ENCODE measurements around the gene BAX.

The BAX gene

DNA sequence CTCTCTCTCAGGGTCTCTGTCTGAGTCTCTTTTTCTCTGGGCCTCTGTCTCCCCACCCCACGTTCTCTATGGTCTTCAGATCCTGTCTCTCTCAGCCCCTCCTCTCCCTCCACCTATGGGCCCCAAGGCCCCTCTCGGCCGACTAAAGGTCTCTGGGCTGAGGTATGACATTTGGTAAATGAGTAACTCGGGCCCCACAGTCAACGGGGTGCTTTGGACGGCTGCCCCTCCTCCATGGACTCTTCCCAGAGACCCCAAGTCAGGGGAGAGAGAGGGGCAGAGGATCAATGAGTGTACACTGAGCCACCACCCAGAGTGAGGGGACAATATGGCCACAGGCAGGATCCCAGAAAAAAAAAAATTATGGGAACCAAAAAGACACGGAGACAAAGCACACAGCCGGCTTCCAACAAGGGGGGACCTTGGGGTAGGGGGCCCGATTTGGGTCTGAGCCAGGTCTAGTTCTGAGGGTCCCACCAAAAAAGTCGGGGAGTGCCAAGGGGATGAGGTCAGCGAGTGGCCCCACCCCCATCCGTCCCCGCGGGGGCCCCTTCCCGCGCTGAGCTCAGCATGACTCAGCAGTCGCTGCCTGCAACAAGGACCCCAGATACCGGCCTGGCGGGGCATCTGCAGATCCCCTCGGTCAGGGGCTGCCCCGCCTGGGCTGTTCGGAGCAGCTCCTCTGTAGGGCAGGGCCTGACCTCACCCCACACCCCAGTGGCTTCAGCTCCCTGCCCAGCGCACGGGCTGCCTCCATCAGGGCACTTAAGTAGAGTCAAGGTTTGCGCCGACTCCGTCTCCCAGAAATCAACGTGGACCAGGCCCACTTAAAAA, 8.9 kb downstream of the BAX start:
- DNase-seq (ENCODE audit: low spot score), result peak; percentile 75

- no peak for DNase-seq (ENCODE audit: low spot score)
Observed at GRCh38 chr19:48964205-48965039, 9.7 kb downstream of the BAX start.

GRCh38 chr19:48965040-48965805, 10.5 kb downstream of the BAX start, which contains the start of gene FTL:
FTL (plus strand) TSS chr19:48965309; CDS start chr19:48965508, 199 bp downstream.
- peak; percentile 95 for DNase-seq (ENCODE audit: low spot score)

DNA sequence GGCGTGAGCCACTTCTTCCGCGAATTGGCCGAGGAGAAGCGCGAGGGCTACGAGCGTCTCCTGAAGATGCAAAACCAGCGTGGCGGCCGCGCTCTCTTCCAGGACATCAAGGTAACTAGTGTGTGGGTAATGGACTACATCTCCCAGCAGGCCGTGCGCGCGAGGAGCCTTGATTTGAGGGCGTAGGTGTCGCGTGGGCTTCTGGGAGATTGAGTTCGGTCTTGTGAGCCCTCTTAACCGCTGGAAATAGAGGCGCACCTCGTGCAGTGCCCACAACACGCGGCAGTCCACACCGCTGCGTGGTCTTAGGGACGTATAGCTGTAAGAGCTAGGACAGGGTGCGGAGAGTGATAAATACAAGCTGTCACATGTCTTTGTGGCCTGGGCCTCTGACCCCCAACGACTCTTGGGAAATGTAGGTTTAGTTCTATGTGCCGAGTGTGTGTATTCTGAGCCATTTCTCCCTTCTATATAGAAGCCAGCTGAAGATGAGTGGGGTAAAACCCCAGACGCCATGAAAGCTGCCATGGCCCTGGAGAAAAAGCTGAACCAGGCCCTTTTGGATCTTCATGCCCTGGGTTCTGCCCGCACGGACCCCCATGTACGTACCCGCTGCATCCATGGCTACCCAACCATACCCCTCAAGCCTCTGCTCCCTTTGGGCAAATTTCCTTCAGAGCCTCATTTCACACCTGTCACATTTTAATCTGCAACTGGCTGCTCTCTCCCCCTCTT, 11.3 kb downstream of the BAX start:
- DNase-seq (ENCODE audit: low spot score), result peak; percentile 61

DNA sequence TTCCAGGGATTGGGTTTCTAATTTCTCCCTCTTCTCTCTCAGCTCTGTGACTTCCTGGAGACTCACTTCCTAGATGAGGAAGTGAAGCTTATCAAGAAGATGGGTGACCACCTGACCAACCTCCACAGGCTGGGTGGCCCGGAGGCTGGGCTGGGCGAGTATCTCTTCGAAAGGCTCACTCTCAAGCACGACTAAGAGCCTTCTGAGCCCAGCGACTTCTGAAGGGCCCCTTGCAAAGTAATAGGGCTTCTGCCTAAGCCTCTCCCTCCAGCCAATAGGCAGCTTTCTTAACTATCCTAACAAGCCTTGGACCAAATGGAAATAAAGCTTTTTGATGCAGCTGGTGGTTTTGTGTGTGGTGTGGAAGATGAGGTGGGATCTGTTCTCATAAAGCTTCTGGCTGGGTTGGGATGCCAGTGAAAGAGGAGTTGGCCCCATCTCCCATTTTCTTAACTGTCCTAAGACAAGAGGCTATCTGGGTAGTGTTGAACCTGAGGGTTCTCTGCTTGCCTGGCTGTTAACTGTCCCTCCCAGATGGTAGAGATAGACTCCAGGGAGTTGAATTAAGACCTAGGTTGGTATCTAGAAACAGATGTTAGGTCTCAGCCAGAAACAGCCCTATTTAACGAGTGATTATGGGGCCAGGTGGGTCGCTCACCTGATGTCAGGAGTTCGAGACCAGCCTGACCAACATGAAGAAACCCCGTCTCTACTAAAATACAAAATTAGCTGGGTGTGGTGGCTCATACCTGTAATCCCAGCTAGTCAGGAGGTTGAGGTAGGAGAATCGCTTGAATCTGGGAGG, 12.1 kb downstream of the BAX start:
- DNase-seq (ENCODE audit: low spot score), result no peak

GRCh38 chr19:48967346-48968178, 12.9 kb downstream of the BAX start:
- no peak for DNase-seq (ENCODE audit: low spot score)

DNA sequence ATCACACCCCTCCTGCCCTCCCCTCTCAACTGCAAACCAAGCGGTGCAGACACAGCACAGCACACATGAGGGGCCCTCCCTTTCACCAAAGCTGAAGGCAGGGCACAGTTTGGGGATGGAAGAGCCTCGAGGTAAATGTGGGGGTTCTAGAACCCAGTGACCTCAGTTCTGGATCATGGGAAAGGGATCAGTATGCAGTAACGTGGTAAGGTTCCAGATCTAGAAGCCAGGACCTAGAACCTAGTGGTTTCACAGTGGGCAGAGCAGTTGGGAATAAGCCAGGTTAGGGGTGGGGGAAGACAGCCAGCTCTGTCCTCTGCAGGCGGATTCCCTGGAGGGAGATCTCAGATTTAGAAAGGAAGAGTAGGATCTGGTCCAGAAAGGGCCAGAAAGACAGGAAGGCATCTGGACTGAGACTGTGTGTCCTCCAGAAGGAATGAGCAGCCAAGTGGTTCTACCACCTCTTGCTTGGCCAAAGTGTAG, 13.5 kb downstream of the BAX start:
- DNase-seq (ENCODE audit: low spot score), result no peak

- no peak for DNase-seq (ENCODE audit: low spot score)
Observed at GRCh38 chr19:48968813-48969218, 14.1 kb downstream of the BAX start.

GRCh38 chr19:48969276-48970138, 14.8 kb downstream of the BAX start:
- DNase-seq (ENCODE audit: low spot score), result peak; percentile 65

- no peak for DNase-seq (ENCODE audit: low spot score)
Observed at GRCh38 chr19:48970139-48970766, 15.6 kb downstream of the BAX start.

GRCh38 chr19:48970923-48971395, 16.3 kb downstream of the BAX start:
- DNase-seq (ENCODE audit: low spot score), result peak; percentile 75

DNA sequence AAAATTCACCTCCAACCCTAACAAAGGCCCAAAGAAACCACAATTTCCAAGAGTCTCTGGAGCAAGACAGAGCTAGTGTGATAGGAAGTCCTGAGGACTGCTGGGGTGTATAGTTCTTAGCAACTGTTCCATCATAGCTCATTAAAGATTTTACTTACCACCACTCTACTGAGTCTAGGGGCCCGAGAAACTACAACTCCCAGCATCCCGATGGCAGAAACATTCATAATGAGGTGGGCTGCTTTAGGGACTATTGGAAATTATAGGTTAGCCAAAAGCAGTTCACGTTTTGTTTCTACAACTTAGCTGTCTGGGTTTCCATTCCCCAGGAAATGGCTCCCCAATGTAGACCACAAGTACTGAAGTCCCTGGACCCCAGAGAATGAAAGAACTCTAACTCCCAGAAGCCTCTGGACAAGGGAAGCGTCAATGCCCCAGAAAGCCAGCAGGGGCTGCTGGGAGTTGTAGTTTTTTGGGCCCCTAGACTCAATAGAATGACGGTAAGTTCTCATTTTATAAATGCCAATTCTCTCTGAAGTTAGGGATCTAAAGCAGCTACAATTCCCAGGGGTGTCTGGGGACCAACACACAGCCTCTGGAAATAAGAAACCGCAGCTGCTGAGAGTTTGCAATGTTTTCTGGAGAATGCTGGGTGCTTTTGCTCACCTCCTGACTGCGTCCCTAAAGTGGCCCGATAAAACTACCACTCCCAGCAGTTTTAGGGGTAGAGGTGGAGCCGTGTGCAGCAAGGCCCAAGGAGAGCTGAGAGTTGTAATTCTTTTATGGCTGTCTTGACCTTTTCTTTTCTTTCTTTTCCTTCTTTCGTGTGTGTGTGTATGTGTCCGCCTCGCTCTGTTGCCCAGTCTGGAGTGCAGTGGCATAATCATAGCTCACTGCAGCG, 21.5 kb downstream of the BAX start:
- peak; percentile 46 for DNase-seq (ENCODE audit: low spot score)

- DNase-seq (ENCODE audit: low spot score), result no peak
Observed at GRCh38 chr19:48977061-48977460, 22.4 kb downstream of the BAX start.

- no peak for DNase-seq (ENCODE audit: low spot score)
Observed at GRCh38 chr19:48982280-48982679, 27.6 kb downstream of the BAX start.

- no peak for DNase-seq (ENCODE audit: low spot score)
Observed at GRCh38 chr19:48985711-48986110, 31.0 kb downstream of the BAX start.

GRCh38 chr19:48986211-48986610, 31.5 kb downstream of the BAX start:
- no peak for DNase-seq (ENCODE audit: low spot score)

- no peak for DNase-seq (ENCODE audit: low spot score)
Observed at GRCh38 chr19:48987323-48987722, 32.6 kb downstream of the BAX start.
